ENCODE data around the gene NDUFAF2. TPM values are rescaled to one million over a fixed set of nuclear protein-coding genes. Genes with fewer than 3 reads are reported as not detected.
"Not testable (repeated sequence)": the region's sequence is repeated elsewhere in the genome, so short reads cannot be mapped to it uniquely, and the experiment has no call there.

NDUFAF2 gene
- total RNA-seq, 2 experiments from 2014 or later = 17.1 to 21.4 TPM

DNA sequence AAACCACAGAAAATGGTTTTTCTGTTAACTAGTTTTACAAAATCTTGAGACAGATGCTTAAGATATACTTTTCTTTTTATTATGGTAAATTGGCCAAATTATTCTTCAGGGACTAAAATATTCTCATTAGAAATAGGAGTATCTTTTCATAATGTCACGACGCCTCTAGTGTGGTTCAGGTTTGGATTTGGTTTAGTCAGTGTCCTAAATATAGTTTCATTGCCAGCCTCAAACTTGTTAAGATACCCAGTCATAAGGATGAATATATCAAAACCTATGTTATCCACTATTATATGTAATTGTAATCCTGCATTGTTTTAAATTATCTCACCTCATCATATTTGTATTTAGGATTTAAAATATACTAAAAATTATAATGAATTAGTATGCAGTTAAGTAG lies 13.7 kb downstream of the NDUFAF2 start:
- peaks cover 2% of the 10 kb centered on the region for H3K36me3 Mint-ChIP-seq (ENCODE audit: low read depth)
- ATAC-seq (no peak), DNase-seq (no peak)
- ChIA-PET CTCF (interaction anchor here (1.1 to 1.5 kb wide), 5 partner anchors 12 to 700 kb away, joined by 3 to 7 read pairs (median 4); partner anchors contain the start of genes ERCC8 and NDUFAF2), POLR2A (no interaction called here)
- no peak overlapping the region for H3K4me3 Mint-ChIP-seq
- peaks cover 7% of the 10 kb centered on the region for H3K9me3 Mint-ChIP-seq (ENCODE audit: insufficient read depth)
- no peak overlapping the region for H3K27ac Mint-ChIP-seq
- H3K27me3 Mint-ChIP-seq (ENCODE audit: low read depth) = no peaks in the 10 kb centered on the region
- H3K4me1 Mint-ChIP-seq (ENCODE audit: low read depth) = no peaks in the 10 kb centered on the region

DNA sequence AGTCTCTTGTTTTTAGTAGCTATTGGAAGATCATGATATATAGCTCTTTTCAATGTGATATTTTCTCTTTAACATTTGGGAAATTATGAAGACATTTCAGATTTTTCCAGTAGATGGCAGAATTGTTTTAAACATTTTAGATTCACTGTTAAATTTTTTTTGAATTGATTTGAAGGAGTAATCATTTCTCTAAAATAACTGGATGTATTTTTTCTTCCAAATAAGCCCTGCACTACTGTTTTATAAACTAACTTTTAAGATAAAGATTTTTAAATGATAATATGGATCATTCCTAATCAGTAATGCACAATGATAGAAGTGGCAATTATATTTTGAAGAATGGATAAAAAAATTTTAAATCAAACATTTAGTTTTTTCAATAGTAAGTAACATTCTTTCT lies 14.2 kb downstream of the NDUFAF2 start:
- peaks cover 7% of the 10 kb centered on the region for H3K9me3 Mint-ChIP-seq (ENCODE audit: insufficient read depth)
- no peak overlapping the region for H3K4me3 Mint-ChIP-seq
- H3K4me1 Mint-ChIP-seq (ENCODE audit: low read depth) = no peaks in the 10 kb centered on the region
- CTCF ChIA-PET = interaction anchor here (1.1 to 1.9 kb wide), 5 partner anchors 14 to 700 kb away, joined by 3 to 7 read pairs (median 6); partner anchors contain the start of genes ERCC8 and NDUFAF2
- POLR2A ChIA-PET = interaction anchor here (1.0 kb wide), 1 partner anchor 14 kb away, joined by 3 read pairs; the partner anchor contains the start of genes ERCC8 and NDUFAF2
- peaks cover 2% of the 10 kb centered on the region for H3K36me3 Mint-ChIP-seq (ENCODE audit: low read depth)
- H3K27ac Mint-ChIP-seq = no peak overlapping the region
- DNase-seq (no peak), ATAC-seq (no peak)
- no peaks in the 10 kb centered on the region for H3K27me3 Mint-ChIP-seq (ENCODE audit: low read depth)

DNA sequence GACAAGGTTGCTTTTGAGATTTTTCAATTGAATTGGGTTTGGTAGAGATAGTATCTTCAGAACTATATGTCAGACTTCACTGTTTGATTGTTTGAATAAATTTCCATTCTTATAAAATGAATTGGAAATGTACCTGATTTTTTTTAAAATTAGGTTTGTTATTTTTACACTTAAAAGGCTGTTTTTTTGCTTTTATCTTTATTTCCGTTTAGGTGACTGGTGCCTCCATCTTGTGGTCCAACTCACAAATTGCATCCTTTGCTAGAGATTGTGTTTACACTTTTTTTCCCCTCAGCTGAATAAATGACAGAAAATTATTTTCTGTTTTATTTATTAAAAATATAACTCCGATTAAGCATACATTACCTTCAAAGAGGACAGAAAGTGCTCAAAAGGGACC lies 15.6 kb downstream of the NDUFAF2 start:
- DNase-seq (no peak), ATAC-seq (no peak)
- Mint-ChIP-seq H3K4me1 (ENCODE audit: low read depth) (no peaks in the 10 kb centered on the region), H3K9me3 (ENCODE audit: insufficient read depth) (no peaks in the 10 kb centered on the region), H3K36me3 (ENCODE audit: low read depth) (no peaks in the 10 kb centered on the region), H3K27me3 (ENCODE audit: low read depth) (no peaks in the 10 kb centered on the region), H3K27ac (no peak overlapping the region), H3K4me3 (no peak overlapping the region)
- ChIA-PET POLR2A (no interaction called here), CTCF (interaction anchor here (0.6 to 1.9 kb wide), 7 partner anchors 8 to 697 kb away, joined by 3 to 6 read pairs (median 3); partner anchors contain the start of gene DEPDC1B)

DNA sequence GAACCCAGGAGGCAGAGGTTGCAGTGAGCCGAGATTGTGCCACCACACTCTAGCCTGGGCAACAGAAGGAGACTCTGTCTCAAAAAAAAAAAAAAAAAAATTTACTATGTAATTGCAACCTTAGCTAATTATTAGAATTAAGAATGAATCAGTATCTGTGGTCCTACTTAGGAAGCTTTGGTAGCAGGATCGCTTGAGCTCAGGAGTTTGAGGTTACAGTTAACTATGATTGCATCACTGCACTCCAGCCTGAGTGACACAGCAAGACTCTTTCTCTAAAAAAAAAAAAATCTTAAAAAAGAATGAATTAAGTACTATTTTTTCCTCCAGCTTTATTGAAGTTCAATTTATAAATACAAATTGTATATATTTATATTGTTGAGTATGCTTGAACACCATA lies 16.7 kb downstream of the NDUFAF2 start:
- H3K36me3 Mint-ChIP-seq (ENCODE audit: low read depth) = no peaks in the 10 kb centered on the region
- H3K4me1 Mint-ChIP-seq (ENCODE audit: low read depth) = no peaks in the 10 kb centered on the region
- H3K9me3 Mint-ChIP-seq (ENCODE audit: insufficient read depth) = peaks cover 2% of the 10 kb centered on the region
- ATAC-seq (no peak), DNase-seq (no peak)
- no peak overlapping the region for H3K27ac Mint-ChIP-seq
- H3K4me3 Mint-ChIP-seq = no peak overlapping the region
- no peaks in the 10 kb centered on the region for H3K27me3 Mint-ChIP-seq (ENCODE audit: low read depth)
- ChIA-PET CTCF (no interaction called here), POLR2A (no interaction called here)

DNA sequence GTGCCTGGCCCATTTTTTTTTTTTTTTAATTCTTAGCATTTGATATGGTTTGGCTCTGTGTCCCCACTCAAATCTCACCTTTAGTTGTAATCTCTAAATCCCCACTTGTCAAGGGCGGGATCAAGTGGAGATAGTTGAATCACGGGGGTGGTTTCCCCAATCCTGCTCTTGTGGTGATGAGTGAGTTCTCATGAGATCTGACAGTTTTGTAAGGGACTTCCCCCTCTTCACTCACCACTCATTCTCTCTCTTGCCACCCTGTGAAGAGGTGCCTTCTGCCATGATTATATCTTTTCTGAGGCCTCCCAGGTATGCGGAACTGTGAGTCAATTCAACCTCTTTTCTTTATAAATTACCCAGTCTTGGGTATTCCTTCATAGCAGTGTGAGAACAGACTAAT lies 27.2 kb downstream of the NDUFAF2 start:
- H3K9me3 Mint-ChIP-seq (ENCODE audit: insufficient read depth) = peaks cover 6% of the 10 kb centered on the region
- H3K4me1 Mint-ChIP-seq (ENCODE audit: low read depth) = no peaks in the 10 kb centered on the region
- ChIA-PET POLR2A (no interaction called here), CTCF (no interaction called here)
- no peak overlapping the region for H3K27ac Mint-ChIP-seq
- peaks cover 7% of the 10 kb centered on the region for H3K36me3 Mint-ChIP-seq (ENCODE audit: low read depth)
- H3K27me3 Mint-ChIP-seq (ENCODE audit: low read depth) = no peaks in the 10 kb centered on the region
- no peak for ATAC-seq
- no peak overlapping the region for H3K4me3 Mint-ChIP-seq
- no peak for DNase-seq

DNA sequence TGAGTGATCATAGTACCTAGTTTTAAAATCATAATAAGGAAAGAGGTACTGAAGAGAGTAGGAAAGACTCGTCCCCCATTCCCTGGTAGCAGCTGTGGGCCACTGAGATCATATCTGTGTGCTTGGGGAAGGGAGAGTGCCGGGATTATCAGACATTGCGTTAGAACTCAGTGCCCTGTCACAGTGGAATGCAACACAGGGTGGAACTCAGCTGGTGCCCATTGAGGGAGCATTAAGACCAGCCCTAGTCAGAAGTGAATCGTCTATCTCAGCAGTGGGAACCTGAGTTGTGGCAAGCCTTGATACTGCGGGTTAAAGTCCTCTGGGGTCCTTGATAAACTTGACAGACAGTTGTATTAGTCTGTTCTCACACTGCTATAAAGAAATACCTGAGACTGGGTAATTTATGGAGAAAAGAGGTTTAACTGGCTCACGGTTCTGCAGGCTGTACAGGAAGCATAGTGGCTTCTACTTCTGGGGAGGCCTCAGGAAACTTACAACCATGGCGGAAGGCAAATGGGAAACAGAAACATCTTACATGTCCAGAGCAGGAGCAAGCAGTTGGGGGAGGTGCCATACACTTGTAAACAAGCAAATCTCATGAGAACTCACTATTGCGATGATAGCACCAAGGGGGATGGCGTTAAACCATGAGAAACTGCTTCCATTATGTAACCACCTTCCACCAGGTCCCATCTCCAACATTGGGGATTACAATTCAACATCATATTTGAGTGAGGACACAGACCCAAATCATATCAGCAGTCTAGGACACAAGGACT lies 33.1 kb downstream of the NDUFAF2 start:
- Mint-ChIP-seq H3K27ac (no peak overlapping the region), H3K4me3 (no peak overlapping the region), H3K4me1 (ENCODE audit: low read depth) (no peaks in the 10 kb centered on the region), H3K36me3 (ENCODE audit: low read depth) (no peaks in the 10 kb centered on the region), H3K27me3 (ENCODE audit: low read depth) (no peaks in the 10 kb centered on the region), H3K9me3 (ENCODE audit: insufficient read depth) (peaks cover 18% of the 10 kb centered on the region)
- DNase-seq (no peak), ATAC-seq (no peak)
- CTCF ChIA-PET = no interaction called here
- POLR2A ChIA-PET = no interaction called here

DNA sequence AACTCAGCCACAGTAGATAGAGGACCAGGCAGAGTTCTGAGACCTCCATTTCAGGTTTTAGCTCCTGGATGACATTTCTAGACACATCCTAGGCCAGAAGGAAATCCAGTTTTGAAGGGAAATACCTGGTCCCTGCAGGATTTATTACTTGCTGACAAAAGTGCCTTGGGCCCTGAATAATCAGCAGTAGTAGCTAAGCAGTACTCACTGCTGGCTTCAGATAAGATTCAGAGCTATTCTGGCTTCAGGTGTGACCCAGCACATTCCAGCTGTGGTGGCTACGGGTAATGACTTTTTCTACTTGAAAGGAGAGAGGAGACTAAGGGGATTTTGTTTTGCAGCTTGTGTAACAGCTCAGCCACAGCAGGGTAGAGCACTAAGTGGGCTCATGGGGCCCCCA lies 34.0 kb downstream of the NDUFAF2 start:
- H3K27me3 Mint-ChIP-seq (ENCODE audit: low read depth) = no peaks in the 10 kb centered on the region
- H3K4me1 Mint-ChIP-seq (ENCODE audit: low read depth) = no peaks in the 10 kb centered on the region
- H3K4me3 Mint-ChIP-seq = no peak overlapping the region

DNA sequence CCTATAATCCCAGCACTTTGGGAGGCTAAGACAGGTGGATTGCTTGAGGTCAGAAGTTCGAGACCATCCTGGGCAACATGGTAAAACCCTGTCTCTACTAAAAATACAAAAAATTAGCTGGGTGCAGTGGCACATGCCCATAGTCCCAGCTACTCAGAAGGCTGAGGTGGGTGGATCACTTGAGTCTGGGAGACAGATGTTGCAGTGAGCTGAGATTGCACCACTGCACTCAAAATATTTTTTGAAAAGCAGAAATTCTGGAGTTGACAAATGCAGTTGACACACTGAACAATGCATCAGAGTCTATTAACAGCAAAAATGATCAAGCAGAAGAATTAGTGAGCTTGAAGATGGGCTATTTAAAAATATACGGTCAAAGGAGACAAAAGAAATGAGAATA lies 35.5 kb downstream of the NDUFAF2 start:
- Mint-ChIP-seq H3K36me3 (ENCODE audit: low read depth) (no peaks in the 10 kb centered on the region), H3K4me1 (ENCODE audit: low read depth) (no peaks in the 10 kb centered on the region)
- CTCF ChIA-PET = no interaction called here

More for the DNA sequence above, 34.0 kb downstream of the NDUFAF2 start:
- peaks cover 18% of the 10 kb centered on the region for H3K9me3 Mint-ChIP-seq (ENCODE audit: insufficient read depth)
- CTCF ChIA-PET = no interaction called here
- POLR2A ChIA-PET = no interaction called here
- no peaks in the 10 kb centered on the region for H3K36me3 Mint-ChIP-seq (ENCODE audit: low read depth)
- no peak for ATAC-seq
- H3K27ac Mint-ChIP-seq = no peak overlapping the region
- no peak for DNase-seq

DNA sequence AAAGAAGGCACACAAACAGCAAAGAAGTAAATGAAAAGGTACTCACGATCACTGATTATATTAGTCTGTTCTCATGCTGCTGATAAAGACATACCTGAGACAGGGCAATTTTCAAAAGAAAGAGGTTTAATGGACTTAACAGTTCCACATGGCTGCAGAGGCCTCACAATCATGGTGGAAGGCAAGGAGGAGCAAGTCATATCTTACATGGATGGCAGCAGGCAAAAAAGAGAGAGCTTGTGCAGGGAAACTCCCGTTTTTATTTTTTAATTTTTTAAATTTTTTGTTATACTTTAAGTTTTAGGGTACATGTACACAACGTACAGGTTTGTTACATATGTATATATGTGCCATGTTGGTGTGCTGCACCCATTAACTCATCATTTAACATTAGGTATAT lies 37.1 kb downstream of the NDUFAF2 start:
- H3K4me1 Mint-ChIP-seq (ENCODE audit: low read depth); H3K27me3 Mint-ChIP-seq (ENCODE audit: low read depth); H3K36me3 Mint-ChIP-seq (ENCODE audit: low read depth); CTCF ChIA-PET; H3K4me3 Mint-ChIP-seq; ATAC-seq; DNase-seq; POLR2A ChIA-PET; H3K27ac Mint-ChIP-seq: not testable (repeated sequence)
- H3K9me3 Mint-ChIP-seq (ENCODE audit: insufficient read depth) = peaks cover 37% of the 10 kb centered on the region

More for the DNA sequence above, 35.5 kb downstream of the NDUFAF2 start:
- peaks cover 23% of the 10 kb centered on the region for H3K9me3 Mint-ChIP-seq (ENCODE audit: insufficient read depth)
- H3K27me3 Mint-ChIP-seq (ENCODE audit: low read depth) = no peaks in the 10 kb centered on the region
- H3K4me3 Mint-ChIP-seq = no peak overlapping the region
- POLR2A ChIA-PET = no interaction called here
- ATAC-seq = no peak
- no peak overlapping the region for H3K27ac Mint-ChIP-seq
- no peak for DNase-seq

DNA sequence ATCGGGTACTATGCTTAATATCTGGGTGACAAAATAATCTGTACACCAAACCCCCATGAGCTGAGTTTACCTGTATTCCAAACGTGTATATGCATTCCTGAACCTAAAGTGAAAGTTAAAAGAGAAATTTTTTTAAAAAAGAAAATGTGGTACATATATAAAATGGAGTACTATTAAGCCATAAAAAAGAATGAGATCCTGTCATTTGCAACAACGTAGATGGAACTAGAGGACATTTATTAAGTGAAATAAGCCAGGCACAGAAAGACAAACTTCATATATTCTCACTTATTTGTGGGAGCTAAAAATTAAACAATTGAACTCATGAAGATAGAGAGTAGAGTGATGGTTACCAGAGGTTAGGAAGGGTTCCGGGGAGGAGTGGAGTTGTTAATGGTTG lies 44.8 kb downstream of the NDUFAF2 start:
- ChIA-PET POLR2A (no interaction called here), CTCF (no interaction called here)
- peaks cover 8% of the 10 kb centered on the region for H3K36me3 Mint-ChIP-seq (ENCODE audit: low read depth)
- DNase-seq = no peak
- H3K4me1 Mint-ChIP-seq (ENCODE audit: low read depth) = peaks cover 3% of the 10 kb centered on the region
- H3K27ac Mint-ChIP-seq = no peak overlapping the region
- no peak overlapping the region for H3K4me3 Mint-ChIP-seq
- no peaks in the 10 kb centered on the region for H3K27me3 Mint-ChIP-seq (ENCODE audit: low read depth)
- peaks cover 38% of the 10 kb centered on the region for H3K9me3 Mint-ChIP-seq (ENCODE audit: insufficient read depth)
- ATAC-seq = no peak

DNA sequence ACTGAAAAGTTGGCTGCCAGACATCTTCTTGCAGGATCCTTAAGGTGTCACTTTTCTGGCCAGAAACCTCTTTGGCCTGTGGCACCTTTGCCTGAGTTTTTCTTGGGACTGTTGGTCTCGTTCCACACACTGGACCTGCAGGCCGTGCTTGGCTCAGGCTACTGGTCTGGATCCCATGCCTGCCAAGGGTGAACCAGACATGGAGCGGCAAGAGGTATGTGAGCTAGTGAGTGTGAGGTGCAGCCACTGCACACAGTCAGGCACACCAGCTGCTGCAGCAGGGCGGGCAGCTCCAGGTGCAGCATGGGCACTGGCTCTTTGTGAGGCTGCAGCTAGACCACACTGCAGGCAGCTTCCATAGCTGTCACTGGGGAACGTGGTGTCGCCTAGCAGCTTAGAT lies 47.9 kb downstream of the NDUFAF2 start:
- Mint-ChIP-seq H3K4me1 (ENCODE audit: low read depth) (no peaks in the 10 kb centered on the region), H3K27me3 (ENCODE audit: low read depth) (no peaks in the 10 kb centered on the region), H3K36me3 (ENCODE audit: low read depth) (peaks cover 8% of the 10 kb centered on the region), H3K4me3 (no peak overlapping the region), H3K9me3 (ENCODE audit: insufficient read depth) (peaks cover 21% of the 10 kb centered on the region), H3K27ac (no peak overlapping the region)
- POLR2A ChIA-PET = interaction anchor here (0.6 kb wide), 1 partner anchor 415 kb away, joined by 3 read pairs; no protein-coding TSS in a partner anchor
- CTCF ChIA-PET = no interaction called here
- ATAC-seq = no peak
- no peak for DNase-seq

DNA sequence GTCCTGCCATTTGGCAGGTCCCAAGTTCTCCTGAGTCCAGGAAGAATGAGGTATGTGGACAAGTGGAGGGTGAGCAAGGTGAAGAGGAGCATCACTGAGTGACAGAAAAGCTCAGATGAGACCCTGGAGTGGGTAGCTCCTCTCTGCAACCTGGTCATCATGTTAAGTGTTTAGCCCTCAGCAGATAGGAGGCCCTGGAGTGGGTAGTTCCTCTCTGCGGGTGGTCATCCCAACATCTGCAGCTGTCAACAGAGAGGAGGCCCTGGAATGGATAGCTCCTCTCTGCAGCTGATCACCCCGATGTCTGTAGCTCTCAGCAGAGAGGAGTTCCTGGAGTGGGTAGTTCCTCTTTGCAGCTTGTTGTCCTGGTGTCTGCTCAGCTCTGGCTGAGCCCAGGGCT lies 48.4 kb downstream of the NDUFAF2 start:
- Mint-ChIP-seq H3K27ac (no peak overlapping the region), H3K27me3 (ENCODE audit: low read depth) (no peaks in the 10 kb centered on the region), H3K36me3 (ENCODE audit: low read depth) (peaks cover 8% of the 10 kb centered on the region), H3K4me3 (no peak overlapping the region), H3K4me1 (ENCODE audit: low read depth) (no peaks in the 10 kb centered on the region), H3K9me3 (ENCODE audit: insufficient read depth) (peaks cover 21% of the 10 kb centered on the region)
- ATAC-seq (no peak), DNase-seq (no peak)
- CTCF ChIA-PET = no interaction called here
- POLR2A ChIA-PET = no interaction called here
